Heart right ventricle (tissue), 16 donors: ENCODE measurements around the gene KRTAP10-6. TPM values are rescaled to one million over a fixed set of nuclear protein-coding genes. Genes with fewer than 3 reads are reported as not detected.
"Not testable (repeated sequence)": the region's sequence is repeated elsewhere in the genome, so short reads cannot be mapped to it uniquely, and the experiment has no call there.

Source experiments
- ATAC-seq, 8 donors: fragments of 200-7000 bp; cut with Tn5 transposase; one replicate each; pipeline ENCODE4 v1.9.1; 2020; ENCODE audit warnings: mild to moderate bottlenecking in 8 of 8, moderate library complexity in 8 of 8, moderate number of reproducible peaks in 1 of 8
- DNase-seq, 2 donors: peaks; one replicate each; pipeline ENCODE4 v3.0.0-alpha.2; 2020
- H3K27ac ChIP-seq, 10 donors: fragments of 200-600 bp; sonication (generic) in 2 of 10; one replicate each; pipeline versions ENCODE4 v1.5.0 to v1.8.0; 2020 to 2022; ENCODE audit warnings: mild to moderate bottlenecking in 3 of 10
- H3K27me3 ChIP-seq, 7 donors: fragments of 200-600 bp; one replicate each; pipeline ENCODE4 v1.8.0; 2021 to 2022; ENCODE audit warnings: mild to moderate bottlenecking in 2 of 7
- H3K36me3 ChIP-seq, 9 donors: fragments of 200-600 bp; sonication (generic) in 1 of 9; one replicate each; pipeline versions ENCODE4 v1.5.0 to v1.8.0; 2020 to 2022; ENCODE audit warnings: mild to moderate bottlenecking in 2 of 9
- H3K4me1 ChIP-seq, 9 donors: fragments of 200-600 bp; sonication (generic) in 1 of 9; one replicate each; pipeline versions ENCODE4 v1.5.0 to v1.8.0; 2020 to 2022; ENCODE audit warnings: mild to moderate bottlenecking in 4 of 9
- H3K4me3 ChIP-seq, 10 donors: fragments of 200-600 bp; sonication (generic) in 2 of 10; one replicate each; pipeline versions ENCODE4 v1.5.0 to v1.8.0; 2020 to 2022; ENCODE audit warnings: mild to moderate bottlenecking in 7 of 10, moderate library complexity in 2 of 10
- H3K9me3 ChIP-seq, 11 donors: fragments of 200-600 bp in 10 of 11; sonication (generic) in 2 of 11; one replicate each; pipeline versions ENCODE4 v1.5.0 to v1.8.0; 2013 to 2022; ENCODE audit warnings: mild to moderate bottlenecking in 2 of 11, control low read depth in 1 of 11, moderate library complexity in 1 of 11
- CTCF ChIP-seq, 9 donors: fragments of 200-600 bp; sonication (generic) in 2 of 9; IDR thresholded peaks; one replicate each; pipeline versions ENCODE4 v1.5.0 to v1.8.0; 2021 to 2022; ENCODE audit warnings: antibody characterized with exemption in 9 of 9, mild to moderate bottlenecking in 5 of 9, moderate library complexity in 1 of 9
- WGBS, 2 donors: extraction: QIAGEN DNeasy Blood & Tissue Kit; methylation state at CpG; one replicate each; pipeline ENCODE4 v1.1.7; 2013; ENCODE audit warnings: inconsistent platforms in 1 of 2; 5-methylcytosine and 5-hydroxymethylcytosine counted together
- intact Hi-C, 10 donors: fragments of 100-400 bp; cut with DNase I; formaldehyde crosslinking; loops; one replicate each; pipeline versions ENCODE4 v1.11.1 to v1.14.2; 2022
- polyA plus RNA-seq, 2 donors: library from polyadenylated mRNA; stranded (reverse); fragments of 200-250 nt; gene quantifications; one replicate each; pipeline ENCODE4 v1.2.3, GENCODE V29; 2013
- total RNA-seq, 10 donors: library from RNA; stranded (reverse); fragmentation: NEBNext Ultra II Directional in 3 of 10; extraction: Animal tissue kit (Norgen Biotek cat#: 25700) in 3 of 10; gene quantifications; one replicate each; pipeline versions ENCODE4 v1.2.1 to v1.2.4, GENCODE V29; 2021 to 2023
- donor health status: Arrhythmogenic right ventricular cardiomyopathy.
- donor health status: ischemic (EF 13 %, LVEDD 7.1; RV severe dilation, severe dysfunction).
- donor health status: healthy with polysubstance abuse.
- donor health status: DM: no; HTN: yes; CAD: no.
- donor health status: DM: no; HTN: no; CAD: no.
- donor health status: ischemic (EF 25% LVEDD 6.9; RV normal size, moderate dysfunction).
- donor health status: ischemic (EF 25% LVEDD 5.7; RV mildly dilated, moderate dysfunction).
- donor health status: healthy.
- donor health status: DM: yes; HTN: yes; CAD: no.
- donor health status: Ischemic cardiomyopathy.
- donor health status: ischemic (EF 35%, LVEDD 5.7; RV mildly dilated, moderate dysfunction).
- donor health status: nonischemic (EF 11% LVEDD 7.7; RV severe dilation, severe dysfunction).
- donor health status: DM: yes; HTN: yes; CAD: no.
- donor health status: PGD.
- donor health status: ischemic (EF 29% LVEDD 5.4; RV normal size, mild dysfunction).
- donor health status: nonischemic (EF 23%, LVEDD 6.1; RV moderate dilation, normal function).

The KRTAP10-6 gene
- total and polyA plus RNA-seq, 12 donors, result not detected

- no peak for TF ChIP-seq CTCF (IDR thresholded peaks at IDR 0.05)
- 41% methylated on average over 21 of the region's 21 CpGs for WGBS, 2 donors
- Histone ChIP-seq H3K27me3 (peaks cover 0 to 27% (median 0%) of the 10 kb centered on the region in 7 donors), H3K27ac (no peak overlapping the region), H3K4me3 (no peak overlapping the region), H3K36me3 (no peaks in the 10 kb centered on the region), H3K4me1 (no peaks in the 10 kb centered on the region), H3K9me3 (peaks cover 0 to 38% (median 14%) of the 10 kb centered on the region in 11 donors)
- DNase-seq (no peak), ATAC-seq (no peak)
- intact Hi-C loops, result no loop called here
Measured at GRCh38 chr21:44574457-44575306, 17.6 kb downstream of the KRTAP10-6 start.

- H3K27ac ChIP-seq, DNase-seq, intact Hi-C loops, H3K4me3 ChIP-seq, H3K36me3 ChIP-seq, H3K4me1 ChIP-seq: not testable (repeated sequence)
- Histone ChIP-seq H3K27me3 (peaks cover 0 to 22% (median 0%) of the 10 kb centered on the region in 7 donors), H3K9me3 (peaks cover 0 to 38% (median 14%) of the 10 kb centered on the region in 11 donors)
- 60 to 68% methylated on average over 19 to 22 of the region's 25 CpGs for WGBS, 2 donors
- ATAC-seq, result peak in 1 of 8 donors; percentile 61
Measured at GRCh38 chr21:44573630-44574456, 18.5 kb downstream of the KRTAP10-6 start, which contains the start of gene KRTAP10-4. Gene KRTAP10-4, plus strand, starts transcription at chr21:44573729. Its CDS starts 30 bp downstream, at chr21:44573759.

GRCh38 chr21:44572959-44573583 lies 19.2 kb downstream of the KRTAP10-6 start:
- no peak overlapping the region for H3K27ac ChIP-seq
- intact Hi-C loops, result no loop called here
- no peak for ATAC-seq
- TF ChIP-seq CTCF (IDR thresholded peaks at IDR 0.05), result no peak
- DNase-seq, result no peak
- no peaks in the 10 kb centered on the region for H3K4me1 ChIP-seq
- H3K4me3 ChIP-seq, result no peak overlapping the region
- H3K9me3 ChIP-seq, result peaks cover 0 to 37% (median 14%) of the 10 kb centered on the region in 11 donors
- WGBS, 2 donors, result 81 to 83% methylated on average over 15 of the region's 15 CpGs
- no peaks in the 10 kb centered on the region for H3K36me3 ChIP-seq
- peaks cover 0 to 29% (median 0%) of the 10 kb centered on the region in 7 donors for H3K27me3 ChIP-seq

- no peaks in the 10 kb centered on the region for H3K36me3 ChIP-seq
- peaks cover 0 to 27% (median 7%) of the 10 kb centered on the region in 11 donors for H3K9me3 ChIP-seq
- intact Hi-C loops, result no loop called here
- no peaks in the 10 kb centered on the region for H3K4me1 ChIP-seq
- WGBS, 2 donors, result 88 to 92% methylated on average over 40 of the region's 40 CpGs
- ATAC-seq (no peak), DNase-seq (no peak)
- peaks cover 0 to 30% (median 0%) of the 10 kb centered on the region in 7 donors for H3K27me3 ChIP-seq
- no peak overlapping the region for H3K27ac ChIP-seq
- TF ChIP-seq CTCF (IDR thresholded peaks at IDR 0.05), result no peak
- H3K4me3 ChIP-seq, result no peak overlapping the region
Measured at GRCh38 chr21:44571844-44572782, 20.2 kb downstream of the KRTAP10-6 start.
